Testis (tissue), 2 donors: ENCODE data around the gene SLC6A7.

ENCODE experiments used
- POLR2A ChIP-seq: fragments of 450-650 bp; IDR thresholded peaks from one replicate; pipeline ENCODE4 v1.6.1; 2017; ENCODE audit warnings: antibody characterized with exemption, mild to moderate bottlenecking, moderate library complexity
- TF ChIP-seq, protein P1 (sequence below), 3 experiments: fragments of 450-650 bp in 2 of 3; fragments of 200-600 bp in 1 of 3; sonication (generic) in 1 of 3; IDR thresholded peaks; one replicate each; pipeline ENCODE4 v1.5.1; 2016 to 2019; ENCODE audit warnings: antibody characterized with exemption in 3 of 3, mild to moderate bottlenecking in 2 of 3, moderate library complexity in 1 of 3

DNA sequence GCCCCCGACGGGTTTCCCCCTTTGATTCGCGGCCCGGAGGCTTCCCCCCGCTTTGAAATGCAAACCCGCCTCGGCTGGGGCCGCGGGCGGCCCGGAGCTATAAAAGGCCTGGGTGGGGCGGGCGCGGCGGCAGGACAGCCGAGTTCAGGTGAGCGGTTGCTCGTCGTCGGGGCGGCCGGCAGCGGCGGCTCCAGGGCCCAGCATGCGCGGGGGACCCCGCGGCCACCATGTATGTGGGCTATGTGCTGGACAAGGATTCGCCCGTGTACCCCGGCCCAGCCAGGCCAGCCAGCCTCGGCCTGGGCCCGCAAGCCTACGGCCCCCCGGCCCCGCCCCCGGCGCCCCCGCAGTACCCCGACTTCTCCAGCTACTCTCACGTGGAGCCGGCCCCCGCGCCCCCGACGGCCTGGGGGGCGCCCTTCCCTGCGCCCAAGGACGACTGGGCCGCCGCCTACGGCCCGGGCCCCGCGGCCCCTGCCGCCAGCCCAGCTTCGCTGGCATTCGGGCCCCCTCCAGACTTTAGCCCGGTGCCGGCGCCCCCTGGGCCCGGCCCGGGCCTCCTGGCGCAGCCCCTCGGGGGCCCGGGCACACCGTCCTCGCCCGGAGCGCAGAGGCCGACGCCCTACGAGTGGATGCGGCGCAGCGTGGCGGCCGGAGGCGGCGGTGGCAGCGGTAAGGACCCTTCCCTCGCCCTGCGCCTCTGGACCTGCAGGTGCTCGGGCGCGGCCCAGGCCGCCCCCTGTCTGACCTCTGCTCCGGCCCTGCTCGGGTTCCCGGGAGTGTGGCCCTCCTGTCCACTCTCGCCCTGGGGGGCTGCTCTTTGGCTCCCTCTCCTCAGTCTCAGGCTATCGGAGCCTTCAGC, 23.0 kb upstream of the SLC6A7 start, which contains the start of gene CDX1:
- TF ChIP-seq, protein P1, sequence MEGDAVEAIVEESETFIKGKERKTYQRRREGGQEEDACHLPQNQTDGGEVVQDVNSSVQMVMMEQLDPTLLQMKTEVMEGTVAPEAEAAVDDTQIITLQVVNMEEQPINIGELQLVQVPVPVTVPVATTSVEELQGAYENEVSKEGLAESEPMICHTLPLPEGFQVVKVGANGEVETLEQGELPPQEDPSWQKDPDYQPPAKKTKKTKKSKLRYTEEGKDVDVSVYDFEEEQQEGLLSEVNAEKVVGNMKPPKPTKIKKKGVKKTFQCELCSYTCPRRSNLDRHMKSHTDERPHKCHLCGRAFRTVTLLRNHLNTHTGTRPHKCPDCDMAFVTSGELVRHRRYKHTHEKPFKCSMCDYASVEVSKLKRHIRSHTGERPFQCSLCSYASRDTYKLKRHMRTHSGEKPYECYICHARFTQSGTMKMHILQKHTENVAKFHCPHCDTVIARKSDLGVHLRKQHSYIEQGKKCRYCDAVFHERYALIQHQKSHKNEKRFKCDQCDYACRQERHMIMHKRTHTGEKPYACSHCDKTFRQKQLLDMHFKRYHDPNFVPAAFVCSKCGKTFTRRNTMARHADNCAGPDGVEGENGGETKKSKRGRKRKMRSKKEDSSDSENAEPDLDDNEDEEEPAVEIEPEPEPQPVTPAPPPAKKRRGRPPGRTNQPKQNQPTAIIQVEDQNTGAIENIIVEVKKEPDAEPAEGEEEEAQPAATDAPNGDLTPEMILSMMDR (IDR thresholded peaks at IDR 0.05) = no peak
- no peak for TF ChIP-seq POLR2A
